Stomach (tissue), 9 donors: ENCODE results near the gene KIAA1217. TPM values are rescaled to one million over a fixed set of nuclear protein-coding genes. Genes with fewer than 3 reads are reported as not detected.

ENCODE experiments used
- DNase-seq, 2 donors: peaks; one replicate each; pipeline versions ENCODE4 v3.0.0 to v3.0.0-alpha.2; 2013 to 2019
- H3K27ac ChIP-seq, 5 donors: fragments of 200-600 bp in 4 of 5; sonication (generic) in 4 of 5; one replicate each; pipeline ENCODE4 v1.5.1; 2013 to 2019; ENCODE audit warnings: mild to moderate bottlenecking in 1 of 5, moderate library complexity in 1 of 5
- H3K27me3 ChIP-seq, 3 donors: fragments of 200-600 bp; sonication (generic); one replicate each; pipeline ENCODE4 v1.5.1; 2017 to 2019; ENCODE audit warnings: mixed run types in 1 of 3
- H3K36me3 ChIP-seq, 4 donors: fragments of 200-600 bp; sonication (generic); 1 replicate in 3 of 4; 2 replicates in 1 of 4; pipeline ENCODE4 v1.5.1; 2016 to 2019
- H3K4me1 ChIP-seq, 4 donors: fragments of 200-600 bp; sonication (generic); one replicate each; pipeline ENCODE4 v1.5.1; 2016 to 2019
- H3K4me3 ChIP-seq, 4 donors: fragments of 200-600 bp; sonication (generic) in 3 of 4; one replicate each; pipeline ENCODE4 v1.5.1; 2016 to 2019; ENCODE audit warnings: mild to moderate bottlenecking in 1 of 4
- H3K9me3 ChIP-seq, 4 donors: fragments of 200-600 bp; sonication (generic); one replicate each; pipeline ENCODE4 v1.5.1; 2016 to 2019
- EP300 ChIP-seq: sonication (generic); formaldehyde crosslinking; IDR thresholded peaks from one replicate; pipeline ENCODE4 v1.6.1; 2017; ENCODE audit warnings: antibody characterized with exemption
- POLR2A ChIP-seq, 4 donors: fragments of 450-650 bp; IDR thresholded peaks; one replicate each; pipeline ENCODE4 v1.6.1; 2016; ENCODE audit warnings: antibody characterized with exemption in 4 of 4, control low read depth in 2 of 4, mild to moderate bottlenecking in 1 of 4, moderate library complexity in 1 of 4
- POLR2AphosphoS5 ChIP-seq, 3 donors: sonication (generic); formaldehyde crosslinking; IDR thresholded peaks; one replicate each; pipeline ENCODE4 v1.6.1; 2016; ENCODE audit warnings: antibody characterized with exemption in 3 of 3
- WGBS, 5 donors: extraction: QIAGEN DNeasy Blood & Tissue Kit in 3 of 5; methylation state at CpG; one replicate each; pipeline versions ENCODE4 v1.1.5 to v1.1.7; 2013 to 2018; 5-methylcytosine and 5-hydroxymethylcytosine counted together
- intact Hi-C: fragments of 100-400 bp; cut with DNase I; formaldehyde crosslinking; loops from one replicate; pipeline ENCODE4 v1.15.1; 2023; ENCODE audit warnings: low total_unique reads
- polyA plus RNA-seq, 3 donors: library from polyadenylated mRNA; stranded (reverse); fragments of 200-250 nt; gene quantifications; one replicate each; pipeline ENCODE4 v1.2.3, GENCODE V29; 2013
- total RNA-seq, 5 donors: library from RNA; depleted of rRNA; stranded (reverse); fragments of >200 nt; gene quantifications; one replicate each; pipeline versions ENCODE4 v1.1.0 to v1.2.3, GENCODE V29; 2014 to 2016
- TF ChIP-seq, protein P1 (sequence below), 7 experiments: fragments of 450-650 bp in 4 of 7; fragments of 200-600 bp in 3 of 7; sonication (generic) in 3 of 7; IDR thresholded peaks; one replicate each; pipeline ENCODE4 v1.5.1; 2016 to 2019; ENCODE audit warnings: antibody characterized with exemption in 7 of 7, control low read depth in 2 of 7, mild to moderate bottlenecking in 1 of 7
- donor health status: healthy with polysubstance abuse.
- donor health status: Bipolar disorder and iron deficiency.
- donor health status: healthy.

Gene KIAA1217
- total and polyA plus RNA-seq, 8 donors: 6.2 to 112 (median 24.6) TPM

DNA sequence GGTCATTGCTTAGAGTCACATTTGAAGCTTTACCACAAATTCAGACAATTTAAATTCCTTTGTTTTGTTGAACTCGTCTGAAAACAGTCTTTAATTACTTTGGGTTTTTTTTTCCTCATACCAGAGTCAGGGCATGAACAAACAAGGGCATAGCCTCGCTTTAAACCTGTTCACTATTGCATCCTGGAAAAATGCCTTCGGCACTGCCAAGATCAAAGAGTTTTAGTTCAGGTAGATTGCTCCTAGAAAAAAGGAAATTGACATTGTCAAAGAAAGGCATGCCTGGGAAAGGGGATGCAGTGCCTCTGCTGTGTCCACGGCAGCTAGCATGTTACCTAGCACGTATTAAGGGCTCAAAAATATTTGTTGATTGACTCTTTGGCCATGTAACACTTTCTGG is 279.7 kb downstream of the KIAA1217 start:
- Histone ChIP-seq H3K4me1 (peaks cover 0 to 25% (median 10%) of the 10 kb centered on the region in 4 donors), H3K36me3 (peaks cover 0 to 34% (median 17%) of the 10 kb centered on the region in 4 donors), H3K4me3 (no peak overlapping the region), H3K27me3 (no peaks in the 10 kb centered on the region), H3K9me3 (no peaks in the 10 kb centered on the region), H3K27ac (peak overlapping the region; percentile 48 to 80 (median 62))
- TF ChIP-seq POLR2AphosphoS5 (IDR thresholded peaks at IDR 0.05): peak in 1 of 3 donors; percentile 66
- TF ChIP-seq, protein P1, sequence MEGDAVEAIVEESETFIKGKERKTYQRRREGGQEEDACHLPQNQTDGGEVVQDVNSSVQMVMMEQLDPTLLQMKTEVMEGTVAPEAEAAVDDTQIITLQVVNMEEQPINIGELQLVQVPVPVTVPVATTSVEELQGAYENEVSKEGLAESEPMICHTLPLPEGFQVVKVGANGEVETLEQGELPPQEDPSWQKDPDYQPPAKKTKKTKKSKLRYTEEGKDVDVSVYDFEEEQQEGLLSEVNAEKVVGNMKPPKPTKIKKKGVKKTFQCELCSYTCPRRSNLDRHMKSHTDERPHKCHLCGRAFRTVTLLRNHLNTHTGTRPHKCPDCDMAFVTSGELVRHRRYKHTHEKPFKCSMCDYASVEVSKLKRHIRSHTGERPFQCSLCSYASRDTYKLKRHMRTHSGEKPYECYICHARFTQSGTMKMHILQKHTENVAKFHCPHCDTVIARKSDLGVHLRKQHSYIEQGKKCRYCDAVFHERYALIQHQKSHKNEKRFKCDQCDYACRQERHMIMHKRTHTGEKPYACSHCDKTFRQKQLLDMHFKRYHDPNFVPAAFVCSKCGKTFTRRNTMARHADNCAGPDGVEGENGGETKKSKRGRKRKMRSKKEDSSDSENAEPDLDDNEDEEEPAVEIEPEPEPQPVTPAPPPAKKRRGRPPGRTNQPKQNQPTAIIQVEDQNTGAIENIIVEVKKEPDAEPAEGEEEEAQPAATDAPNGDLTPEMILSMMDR (IDR thresholded peaks at IDR 0.05): no peak
- intact Hi-C loops: no loop called here
- peak; percentile 76 to 77 for DNase-seq
- WGBS, 5 donors: 19 to 56% (median 36%) methylated on average over 5 of the region's 5 CpGs

- no peak for TF ChIP-seq POLR2A (IDR thresholded peaks at IDR 0.05)
- 65 to 83% (median 70%) methylated on average over 3 to 4 of the region's 4 CpGs for WGBS, 5 donors
- no peak overlapping the region for H3K4me3 ChIP-seq
- intact Hi-C loops: no loop called here
- H3K36me3 ChIP-seq: peaks cover 0 to 63% (median 25%) of the 10 kb centered on the region in 4 donors
- no peak for DNase-seq
- H3K27me3 ChIP-seq: no peaks in the 10 kb centered on the region
- H3K4me1 ChIP-seq: peaks cover 0 to 22% (median 9%) of the 10 kb centered on the region in 4 donors
- H3K9me3 ChIP-seq: no peaks in the 10 kb centered on the region
- no peak overlapping the region for H3K27ac ChIP-seq
Measured at GRCh38 chr10:24493165-24493564, 284.2 kb downstream of the KIAA1217 start.

DNA sequence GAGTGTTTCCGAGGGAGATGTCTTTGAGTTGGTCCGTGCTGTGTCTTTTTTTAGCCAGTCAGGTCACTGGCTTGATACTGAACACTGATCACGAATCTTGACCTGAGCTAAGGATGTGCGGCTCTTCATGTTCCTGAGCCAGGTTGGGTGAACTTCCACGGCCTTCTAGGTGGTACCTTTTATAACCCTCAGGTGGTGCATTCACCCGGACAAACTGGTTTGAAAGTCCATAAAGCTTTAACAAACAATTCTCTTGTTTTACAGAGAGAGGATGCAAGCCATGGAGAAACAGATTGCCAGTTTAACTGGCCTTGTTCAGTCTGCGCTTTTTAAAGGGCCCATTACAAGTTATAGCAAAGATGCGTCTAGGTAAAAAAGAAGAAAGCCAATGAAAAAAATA is 285.3 kb downstream of the KIAA1217 start:
- DNase-seq: peak in 1 of 2 donors; percentile 58
- Histone ChIP-seq H3K27me3 (no peaks in the 10 kb centered on the region), H3K4me3 (no peak overlapping the region), H3K27ac (peak overlapping the region in 2 of 5 donors; percentile 20 to 49), H3K36me3 (peaks cover 0 to 65% (median 31%) of the 10 kb centered on the region in 4 donors), H3K9me3 (no peaks in the 10 kb centered on the region), H3K4me1 (peaks cover 0 to 12% (median 6%) of the 10 kb centered on the region in 4 donors)
- TF ChIP-seq POLR2A (IDR thresholded peaks at IDR 0.05) (no peak), POLR2AphosphoS5 (IDR thresholded peaks at IDR 0.05) (no peak), EP300 (no peak)
- TF ChIP-seq, protein P1 (IDR thresholded peaks at IDR 0.05): no peak
- intact Hi-C loops: no loop called here
- 44 to 61% (median 57%) methylated on average over 8 of the region's 8 CpGs for WGBS, 5 donors

GRCh38 chr10:24494777-24495176 is 285.8 kb downstream of the KIAA1217 start:
- Histone ChIP-seq H3K9me3 (no peaks in the 10 kb centered on the region), H3K27me3 (no peaks in the 10 kb centered on the region), H3K36me3 (peaks cover 0 to 65% (median 34%) of the 10 kb centered on the region in 4 donors), H3K4me3 (no peak overlapping the region), H3K27ac (peak overlapping the region in 1 of 5 donors; percentile 20), H3K4me1 (peaks cover 0 to 12% (median 6%) of the 10 kb centered on the region in 4 donors)
- DNase-seq: no peak
- TF ChIP-seq, protein P1 (IDR thresholded peaks at IDR 0.05): no peak
- TF ChIP-seq POLR2AphosphoS5 (IDR thresholded peaks at IDR 0.05) (no peak), POLR2A (IDR thresholded peaks at IDR 0.05) (no peak), EP300 (no peak)
- intact Hi-C loops: no loop called here
- WGBS, 5 donors: 88 to 93% (median 92%) methylated on average over 6 of the region's 6 CpGs

GRCh38 chr10:24495666-24496460 is 286.9 kb downstream of the KIAA1217 start:
- no peaks in the 10 kb centered on the region for H3K9me3 ChIP-seq
- H3K36me3 ChIP-seq: peaks cover 0 to 61% (median 35%) of the 10 kb centered on the region in 4 donors
- TF ChIP-seq, protein P1 (IDR thresholded peaks at IDR 0.05): no peak
- no peak for TF ChIP-seq EP300
- TF ChIP-seq POLR2A (IDR thresholded peaks at IDR 0.05): no peak
- TF ChIP-seq POLR2AphosphoS5 (IDR thresholded peaks at IDR 0.05): no peak
- intact Hi-C loops: no loop called here
- no peak overlapping the region for H3K27ac ChIP-seq
- no peak for DNase-seq
- H3K27me3 ChIP-seq: no peaks in the 10 kb centered on the region
- 78 to 91% (median 83%) methylated on average over 10 of the region's 10 CpGs for WGBS, 5 donors
- H3K4me1 ChIP-seq: peaks cover 0 to 12% (median 6%) of the 10 kb centered on the region in 4 donors
- H3K4me3 ChIP-seq: no peak overlapping the region
